RPMI7951 (cell line): ENCODE data around the gene FLG2. TPM values are rescaled to one million over a fixed set of nuclear protein-coding genes. Genes with fewer than 3 reads are reported as not detected.
"Not testable (repeated sequence)": the region's sequence is repeated elsewhere in the genome, so short reads cannot be mapped to it uniquely, and the experiment has no call there.

Experiments used
- DNase-seq: peaks from one replicate; pipeline ENCODE4 v3.0.0-alpha.2; 2012; ENCODE audit warnings: low read depth
- total RNA-seq: library from RNA; depleted of rRNA; stranded (reverse); fragments of >200 nt; shearing (Covaris generic); gene quantifications from 2 replicates; pipeline ENCODE4 v1.2.3, GENCODE V29; 2014; rRNA removed

Gene FLG2
- total RNA-seq, 1 experiment from 2014 or later: not detected

DNA sequence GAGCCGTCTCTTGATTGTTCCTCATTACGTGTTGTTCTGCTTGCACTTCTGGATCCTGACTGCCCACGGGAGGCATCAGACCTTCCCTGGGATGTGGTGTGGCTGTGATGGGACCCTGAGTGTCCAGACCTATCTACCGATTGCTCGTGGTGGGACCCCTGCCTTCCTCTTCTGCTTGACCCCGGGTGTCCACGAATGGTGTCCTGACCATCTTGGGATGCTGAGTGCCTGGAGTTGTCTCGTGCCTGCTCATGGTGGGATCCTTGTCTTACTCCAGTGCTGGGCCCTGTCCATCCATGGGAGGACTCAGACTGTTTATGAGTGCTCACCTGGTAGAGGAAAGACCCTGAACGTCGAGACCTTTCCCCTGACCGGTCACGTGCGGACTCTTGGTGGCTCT is 47.6 kb downstream of the FLG2 start:
- not testable (repeated sequence) for DNase-seq

DNA sequence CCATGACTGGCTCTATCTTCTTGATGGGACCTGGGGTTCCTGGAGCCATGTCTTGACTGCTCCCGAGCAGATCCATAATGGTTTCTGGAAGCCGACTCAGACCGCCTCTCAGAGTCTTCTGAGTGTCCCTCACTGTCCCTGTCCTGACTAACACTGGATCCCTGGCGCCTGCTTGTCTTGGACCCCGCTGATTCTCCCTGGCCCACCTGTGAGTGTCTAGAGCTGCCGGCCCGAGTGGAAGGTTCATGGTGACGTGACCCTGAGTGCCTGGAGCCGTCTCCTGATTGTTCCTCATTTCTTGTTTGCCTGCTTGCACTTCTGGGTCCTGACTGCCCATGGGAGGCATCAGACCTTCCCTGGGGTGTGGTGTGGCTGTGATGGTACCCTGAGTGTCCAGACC is 49.9 kb downstream of the FLG2 start:
- DNase-seq: no peak

DNA sequence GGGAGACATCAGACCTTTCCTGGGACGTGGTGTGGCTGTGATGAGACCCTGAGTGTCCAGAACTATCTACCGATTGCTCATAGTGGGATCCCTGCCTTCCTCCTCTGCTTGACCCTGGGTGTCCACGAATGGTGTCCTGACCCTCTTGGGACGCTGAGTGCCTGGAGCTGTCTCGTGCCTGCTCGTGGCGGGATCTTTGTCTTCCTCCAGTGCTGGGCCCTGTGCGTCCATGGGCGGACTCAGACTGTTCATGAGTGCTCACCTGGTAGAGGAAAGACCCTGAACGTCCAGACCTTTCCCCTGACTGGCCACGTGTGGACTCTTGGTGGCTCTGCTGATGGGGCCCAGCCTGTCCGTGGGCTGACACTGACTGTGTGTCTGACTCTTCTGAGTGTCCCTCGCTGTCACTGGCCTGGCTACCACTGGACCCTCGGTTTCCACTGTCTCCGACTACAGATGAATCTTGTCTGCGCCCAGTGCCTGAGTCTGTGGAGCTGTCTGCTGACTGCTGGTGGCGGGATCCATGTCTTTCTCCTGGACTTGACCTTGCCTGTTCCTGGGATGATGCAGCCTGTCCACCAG is 50.4 kb downstream of the FLG2 start:
- DNase-seq: not testable (repeated sequence)

DNA sequence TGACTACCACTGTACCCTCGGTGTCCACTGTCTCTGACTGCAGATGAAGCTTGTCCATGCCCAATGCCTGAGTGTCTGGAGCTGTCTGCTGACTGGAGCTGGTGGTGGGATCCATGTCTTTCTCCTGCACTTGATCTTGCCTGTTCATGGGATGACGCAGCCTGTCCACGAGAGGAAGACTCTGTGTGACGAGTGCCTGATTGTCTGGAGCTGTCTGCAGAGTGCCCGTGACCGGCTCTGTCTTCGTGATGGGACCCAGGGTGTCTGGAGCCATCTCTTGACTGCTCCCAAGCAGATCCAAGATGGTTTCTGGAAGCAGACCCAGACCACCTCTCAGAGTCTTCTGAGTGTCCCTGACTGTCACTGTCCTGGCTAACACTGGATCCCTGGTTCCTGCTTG is 51.0 kb downstream of the FLG2 start:
- not testable (repeated sequence) for DNase-seq

- DNase-seq: not testable (repeated sequence)
These were observed 51.8 kb downstream of the FLG2 start for GRCh38 chr1:152307970-152308369.

DNA sequence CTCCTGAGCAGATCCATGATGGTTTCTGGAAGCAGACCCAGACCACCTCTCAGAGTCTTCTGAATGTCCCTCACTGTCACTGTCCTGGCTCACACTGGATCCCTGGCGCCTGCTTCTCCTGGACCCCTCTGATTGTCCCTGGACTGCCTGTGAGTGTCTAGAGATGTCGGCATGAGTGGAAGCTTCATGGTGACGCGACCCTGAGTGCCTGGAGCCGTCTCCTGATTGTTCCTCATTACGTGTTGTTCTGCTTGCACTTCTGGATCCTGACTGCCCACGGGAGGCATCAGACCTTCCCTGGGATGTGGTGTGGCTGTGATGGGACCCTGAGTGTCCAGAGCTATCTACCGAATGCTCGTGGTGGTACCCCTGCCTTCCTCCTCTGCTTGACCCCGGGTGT is 53.7 kb downstream of the FLG2 start:
- not testable (repeated sequence) for DNase-seq

DNA sequence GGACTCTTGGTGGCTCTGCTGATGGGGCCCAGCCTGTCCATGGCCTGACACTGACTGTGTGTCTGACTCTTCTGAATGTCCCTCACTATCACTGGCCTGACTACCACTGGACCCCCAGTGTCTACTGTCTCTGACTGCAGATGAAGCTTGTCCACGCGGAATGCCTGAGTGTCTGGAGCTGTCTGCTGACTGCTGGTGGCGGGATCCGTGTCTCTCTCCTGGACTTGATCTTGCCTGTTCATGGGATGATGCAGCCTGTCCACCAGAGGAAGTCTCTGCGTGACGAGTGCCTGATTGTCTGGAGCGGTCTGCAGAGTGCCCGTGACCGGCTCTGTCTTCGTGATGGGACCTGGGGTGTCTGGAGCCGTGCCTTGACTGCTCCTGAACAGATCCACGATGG is 55.0 kb downstream of the FLG2 start:
- not testable (repeated sequence) for DNase-seq

GRCh38 chr1:152303139-152303872 is 56.5 kb downstream of the FLG2 start:
- DNase-seq: not testable (repeated sequence)

Other genes starting within 250 kb of the FLG2 start
- gene TCHH, start 244.6 kb downstream of the FLG2 start, total RNA-seq: under 0.01 TPM in 2 replicates
- not detected in 2 replicates for gene RPTN, start 200.8 kb downstream of the FLG2 start, total RNA-seq
- gene HRNR, start 135.8 kb downstream of the FLG2 start, total RNA-seq: under 0.01 TPM in 1 of 2 replicates, not detected in the other
- under 0.01 and 0.12 TPM in 2 replicates for gene FLG, start 34.8 kb downstream of the FLG2 start, total RNA-seq
- gene CRNN, start 54.3 kb upstream of the FLG2 start, total RNA-seq: not detected in 2 replicates
- gene LCE5A, start 150.8 kb upstream of the FLG2 start, total RNA-seq: not detected in 2 replicates
- not detected in 2 replicates for gene CRCT1, start 154.5 kb upstream of the FLG2 start, total RNA-seq
- gene LCE3E, start 206.8 kb upstream of the FLG2 start, total RNA-seq: not detected in 2 replicates
- gene LCE3D, start 220.5 kb upstream of the FLG2 start, total RNA-seq: not detected in 2 replicates
- gene LCE3C, start 240.2 kb upstream of the FLG2 start, total RNA-seq: not detected in 2 replicates